ENCODE results near the gene XIRP2. TPM values are rescaled to one million over a fixed set of nuclear protein-coding genes. Genes with fewer than 3 reads are reported as not detected.

Gene XIRP2
- total RNA-seq, 1 donor from 2014 or later = 0.25 TPM

DNA sequence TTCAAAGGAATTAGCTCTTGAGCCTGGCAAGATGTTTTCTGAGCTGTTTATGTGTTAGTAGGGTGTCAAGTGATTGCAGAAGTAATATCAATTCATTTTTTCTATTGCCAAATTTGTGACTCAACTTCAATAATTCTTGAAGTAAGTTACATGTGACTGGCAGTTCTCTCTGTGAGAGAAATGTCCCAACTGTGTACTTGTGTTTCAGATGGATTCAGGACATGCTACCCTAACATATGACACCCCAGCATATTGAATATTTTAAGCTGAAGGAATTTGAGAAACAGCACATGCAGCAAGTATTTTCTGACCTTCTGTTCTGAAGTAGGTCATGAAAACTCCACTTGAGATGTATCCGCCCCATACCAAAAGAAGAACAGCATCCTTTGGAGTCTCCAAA lies 263.6 kb downstream of the XIRP2 start:
- H3K9me3 Mint-ChIP-seq (ENCODE audit: unreplicated experiment) = no peaks in the 10 kb centered on the region
- H2AFZ ChIP-seq (ENCODE audit: low read depth, low read length) = no peak overlapping the region
- no peak overlapping the region for H3K27ac ChIP-seq (ENCODE audit: low read depth, low read length)
- H3K27ac Mint-ChIP-seq (ENCODE audit: unreplicated experiment) = no peak overlapping the region
- FAIRE-seq (no peak), DNase-seq (ENCODE audit: low read depth) (no peak)
- H3K27me3 ChIP-seq (ENCODE audit: insufficient read depth, low read length) = no peaks in the 10 kb centered on the region
- TF ChIP-seq EZH2 (IDR thresholded peaks at IDR 0.05; ENCODE audit: insufficient read depth, low read length) = no peak
- no peak for TF ChIP-seq CTCF (IDR thresholded peaks at IDR 0.05; ENCODE audit: insufficient read depth, low read depth, low read length)
- no peak overlapping the region for H3K4me3 ChIP-seq (ENCODE audit: insufficient read depth, low read depth, low read length)
- H3K4me1 ChIP-seq (ENCODE audit: insufficient read depth, low read length) = no peaks in the 10 kb centered on the region
- H4K20me1 ChIP-seq (ENCODE audit: insufficient read depth, low read length) = no peaks in the 10 kb centered on the region
- no peaks in the 10 kb centered on the region for H3K27me3 Mint-ChIP-seq (ENCODE audit: low read depth, unreplicated experiment)
- no peaks in the 10 kb centered on the region for H3K9me3 ChIP-seq (ENCODE audit: insufficient read depth, low read depth, low read length)
- no peaks in the 10 kb centered on the region for H3K79me2 ChIP-seq (ENCODE audit: insufficient read depth, low read length)
- H3K4me1 Mint-ChIP-seq (ENCODE audit: low read depth, unreplicated experiment) = no peaks in the 10 kb centered on the region
- H3K9ac ChIP-seq (ENCODE audit: low read length) = no peak overlapping the region
- no peak overlapping the region for H3K4me3 Mint-ChIP-seq (ENCODE audit: unreplicated experiment)
- H3K4me2 ChIP-seq (ENCODE audit: low read length) = no peak overlapping the region
- H3K36me3 ChIP-seq (ENCODE audit: insufficient read depth, low read length) = no peaks in the 10 kb centered on the region
- no peaks in the 10 kb centered on the region for H3K36me3 Mint-ChIP-seq (ENCODE audit: low read depth, unreplicated experiment)

- no peak for TF ChIP-seq CTCF (IDR thresholded peaks at IDR 0.05; ENCODE audit: insufficient read depth, low read depth, low read length)
- Mint-ChIP-seq H3K4me3 (ENCODE audit: unreplicated experiment) (no peak overlapping the region), H3K36me3 (ENCODE audit: low read depth, unreplicated experiment) (no peaks in the 10 kb centered on the region), H3K4me1 (ENCODE audit: low read depth, unreplicated experiment) (no peaks in the 10 kb centered on the region), H3K27me3 (ENCODE audit: low read depth, unreplicated experiment) (no peaks in the 10 kb centered on the region), H3K9me3 (ENCODE audit: unreplicated experiment) (peaks cover 5% of the 10 kb centered on the region), H3K27ac (ENCODE audit: unreplicated experiment) (no peak overlapping the region)
- FAIRE-seq = no peak
- Histone ChIP-seq H4K20me1 (ENCODE audit: insufficient read depth, low read length) (no peaks in the 10 kb centered on the region), H3K4me1 (ENCODE audit: insufficient read depth, low read length) (no peaks in the 10 kb centered on the region), H3K27ac (ENCODE audit: low read depth, low read length) (no peak overlapping the region), H3K27me3 (ENCODE audit: insufficient read depth, low read length) (no peaks in the 10 kb centered on the region), H3K9ac (ENCODE audit: low read length) (no peak overlapping the region), H3K9me3 (ENCODE audit: insufficient read depth, low read depth, low read length) (no peaks in the 10 kb centered on the region), H3K4me3 (ENCODE audit: insufficient read depth, low read depth, low read length) (no peak overlapping the region), H3K79me2 (ENCODE audit: insufficient read depth, low read length) (no peaks in the 10 kb centered on the region), H3K4me2 (ENCODE audit: low read length) (no peak overlapping the region), H3K36me3 (ENCODE audit: insufficient read depth, low read length) (no peaks in the 10 kb centered on the region), H2AFZ (ENCODE audit: low read depth, low read length) (no peak overlapping the region)
- peak; percentile 62 for DNase-seq (ENCODE audit: low read depth)
Measured at GRCh38 chr2:167157523-167157922, 269.2 kb downstream of the XIRP2 start.

DNA sequence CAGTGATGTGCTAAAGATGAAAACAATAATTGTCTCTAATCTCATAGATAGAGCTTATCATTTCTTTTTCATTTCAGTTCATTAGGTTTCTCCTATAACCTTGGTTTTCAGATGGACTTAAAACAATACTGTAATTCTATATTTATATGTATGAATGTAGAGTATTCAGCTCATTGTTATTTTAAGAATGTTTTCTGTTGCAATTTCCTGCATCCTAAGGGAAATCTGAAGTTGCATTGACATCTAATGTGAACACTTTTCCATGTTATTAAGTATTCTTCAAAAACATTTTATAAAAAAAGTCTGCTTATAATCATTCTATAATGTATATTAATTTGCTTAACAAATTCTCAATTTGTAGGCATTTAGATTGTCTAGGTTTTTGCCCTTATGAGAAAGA lies 288.9 kb downstream of the XIRP2 start:
- Mint-ChIP-seq H3K36me3 (ENCODE audit: low read depth, unreplicated experiment) (no peaks in the 10 kb centered on the region), H3K4me3 (ENCODE audit: unreplicated experiment) (no peak overlapping the region), H3K27ac (ENCODE audit: unreplicated experiment) (no peak overlapping the region), H3K27me3 (ENCODE audit: low read depth, unreplicated experiment) (no peaks in the 10 kb centered on the region), H3K4me1 (ENCODE audit: low read depth, unreplicated experiment) (peaks cover 7% of the 10 kb centered on the region), H3K9me3 (ENCODE audit: unreplicated experiment) (peaks cover 8% of the 10 kb centered on the region)
- Histone ChIP-seq H3K36me3 (ENCODE audit: insufficient read depth, low read length) (no peaks in the 10 kb centered on the region), H2AFZ (ENCODE audit: low read depth, low read length) (no peak overlapping the region), H3K9ac (ENCODE audit: low read length) (no peak overlapping the region), H4K20me1 (ENCODE audit: insufficient read depth, low read length) (no peaks in the 10 kb centered on the region), H3K4me2 (ENCODE audit: low read length) (no peak overlapping the region), H3K4me1 (ENCODE audit: insufficient read depth, low read length) (peaks cover 12% of the 10 kb centered on the region), H3K9me3 (ENCODE audit: insufficient read depth, low read depth, low read length) (no peaks in the 10 kb centered on the region), H3K4me3 (ENCODE audit: insufficient read depth, low read depth, low read length) (no peak overlapping the region), H3K27ac (ENCODE audit: low read depth, low read length) (no peak overlapping the region), H3K79me2 (ENCODE audit: insufficient read depth, low read length) (no peaks in the 10 kb centered on the region), H3K27me3 (ENCODE audit: insufficient read depth, low read length) (no peaks in the 10 kb centered on the region)
- DNase-seq (ENCODE audit: low read depth) (no peak), FAIRE-seq (no peak)
- no peak for TF ChIP-seq CTCF (IDR thresholded peaks at IDR 0.05; ENCODE audit: insufficient read depth, low read depth, low read length)
- no peak for TF ChIP-seq EZH2 (IDR thresholded peaks at IDR 0.05; ENCODE audit: insufficient read depth, low read length)
